ENCODE data around the gene ARHGEF10L. TPM values are rescaled to one million over a fixed set of nuclear protein-coding genes. Genes with fewer than 3 reads are reported as not detected.

ARHGEF10L gene
- total RNA-seq, 6 experiments from 2014 or later: 11.1 to 29.0 (median 26.7) TPM

GRCh38 chr1:17585266-17585987, 45.9 kb downstream of the ARHGEF10L start:
- Mint-ChIP-seq H3K4me1 (ENCODE audit: low read depth) (peaks cover 53% of the 10 kb centered on the region), H3K4me3 (no peak overlapping the region), H3K27ac (peak overlapping the region; percentile 95), H3K9me3 (no peaks in the 10 kb centered on the region), H3K36me3 (ENCODE audit: low read depth) (peaks cover 9% of the 10 kb centered on the region; the same call in 1 of the 2 replicates), H3K27me3 (ENCODE audit: insufficient read depth) (peaks cover 3% of the 10 kb centered on the region)
- TF ChIP-seq, protein P1, sequence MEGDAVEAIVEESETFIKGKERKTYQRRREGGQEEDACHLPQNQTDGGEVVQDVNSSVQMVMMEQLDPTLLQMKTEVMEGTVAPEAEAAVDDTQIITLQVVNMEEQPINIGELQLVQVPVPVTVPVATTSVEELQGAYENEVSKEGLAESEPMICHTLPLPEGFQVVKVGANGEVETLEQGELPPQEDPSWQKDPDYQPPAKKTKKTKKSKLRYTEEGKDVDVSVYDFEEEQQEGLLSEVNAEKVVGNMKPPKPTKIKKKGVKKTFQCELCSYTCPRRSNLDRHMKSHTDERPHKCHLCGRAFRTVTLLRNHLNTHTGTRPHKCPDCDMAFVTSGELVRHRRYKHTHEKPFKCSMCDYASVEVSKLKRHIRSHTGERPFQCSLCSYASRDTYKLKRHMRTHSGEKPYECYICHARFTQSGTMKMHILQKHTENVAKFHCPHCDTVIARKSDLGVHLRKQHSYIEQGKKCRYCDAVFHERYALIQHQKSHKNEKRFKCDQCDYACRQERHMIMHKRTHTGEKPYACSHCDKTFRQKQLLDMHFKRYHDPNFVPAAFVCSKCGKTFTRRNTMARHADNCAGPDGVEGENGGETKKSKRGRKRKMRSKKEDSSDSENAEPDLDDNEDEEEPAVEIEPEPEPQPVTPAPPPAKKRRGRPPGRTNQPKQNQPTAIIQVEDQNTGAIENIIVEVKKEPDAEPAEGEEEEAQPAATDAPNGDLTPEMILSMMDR (IDR thresholded peaks at IDR 0.05): no peak
- DNase-seq: no peak

DNA sequence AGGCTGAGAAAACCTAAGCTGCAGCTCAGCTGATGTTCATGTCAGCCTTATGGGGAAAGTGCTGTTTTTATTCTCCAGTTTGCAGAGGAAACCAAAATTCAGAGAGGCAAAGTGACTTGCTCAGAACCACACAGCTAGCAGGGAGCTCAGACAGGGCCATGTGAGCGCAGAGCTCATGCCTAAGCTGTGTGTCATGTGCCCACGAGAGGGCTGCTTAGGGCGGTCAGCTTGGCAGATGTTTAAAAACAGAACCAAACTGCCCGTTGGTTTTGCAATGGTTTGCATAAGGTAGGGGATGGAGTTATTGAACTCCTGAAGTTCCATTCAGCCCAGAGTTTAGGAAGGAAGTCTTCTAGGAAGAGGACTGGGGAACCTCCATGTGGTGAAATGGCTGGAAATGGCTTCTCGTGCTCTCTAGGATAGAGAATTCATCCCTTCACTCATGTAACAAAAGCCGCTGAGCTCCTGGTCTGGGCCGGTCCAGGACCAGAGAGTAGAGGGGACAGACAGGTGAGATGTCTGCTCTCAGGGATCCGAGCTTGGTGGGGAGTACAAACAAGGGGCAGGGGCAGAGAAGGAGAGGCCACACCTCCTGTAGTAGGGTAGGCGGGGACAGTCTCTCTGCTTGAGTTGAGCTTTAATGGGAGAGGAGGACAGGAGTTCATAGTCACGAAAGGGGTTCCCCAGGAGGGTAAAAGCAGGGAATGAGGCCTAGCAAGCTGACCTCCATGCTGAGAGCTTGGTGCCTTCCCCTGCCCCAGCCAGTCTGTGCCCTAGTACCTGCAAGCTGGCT, 46.9 kb downstream of the ARHGEF10L start:
- TF ChIP-seq, protein P1 (IDR thresholded peaks at IDR 0.05): no peak
- DNase-seq: peak; percentile 83
- peaks cover 53% of the 10 kb centered on the region for H3K4me1 Mint-ChIP-seq (ENCODE audit: low read depth)
- peaks cover 9% of the 10 kb centered on the region; the same call in 1 of the 2 replicates for H3K36me3 Mint-ChIP-seq (ENCODE audit: low read depth)
- H3K4me3 Mint-ChIP-seq: peak overlapping the region; percentile 50; the same call in 1 of the 2 replicates
- no peaks in the 10 kb centered on the region for H3K9me3 Mint-ChIP-seq
- peaks cover 3% of the 10 kb centered on the region for H3K27me3 Mint-ChIP-seq (ENCODE audit: insufficient read depth)
- peak overlapping the region; percentile 95 for H3K27ac Mint-ChIP-seq

DNA sequence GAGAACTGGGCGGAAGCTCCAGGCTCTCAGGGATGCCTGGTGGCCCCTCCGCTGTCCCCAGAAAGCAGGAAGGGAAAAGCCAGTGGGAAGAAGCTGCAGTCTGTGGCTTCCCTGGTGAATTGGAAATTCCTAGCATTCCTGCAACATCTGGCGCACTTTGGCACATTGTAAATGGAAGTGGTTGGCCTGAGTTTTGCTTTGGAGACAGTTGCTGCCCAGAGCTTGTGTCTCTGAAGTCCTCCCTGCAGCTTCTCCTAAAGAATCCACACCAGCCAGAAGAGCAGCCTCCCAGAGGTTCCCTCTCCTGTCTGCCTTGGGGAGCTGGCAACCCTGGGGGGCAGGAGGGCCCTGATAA, 48.2 kb downstream of the ARHGEF10L start:
- peak; percentile 72 for DNase-seq

GRCh38 chr1:17588048-17588871, 48.8 kb downstream of the ARHGEF10L start:
- H3K27ac Mint-ChIP-seq: peak overlapping the region; percentile 95
- peaks cover 3% of the 10 kb centered on the region for H3K27me3 Mint-ChIP-seq (ENCODE audit: insufficient read depth)
- H3K36me3 Mint-ChIP-seq (ENCODE audit: low read depth): peaks cover 9% of the 10 kb centered on the region; the same call in 1 of the 2 replicates
- peak; percentile 78 for DNase-seq
- H3K9me3 Mint-ChIP-seq: no peaks in the 10 kb centered on the region
- TF ChIP-seq, protein P1 (IDR thresholded peaks at IDR 0.05): no peak
- peaks cover 47% of the 10 kb centered on the region for H3K4me1 Mint-ChIP-seq (ENCODE audit: low read depth)
- peak overlapping the region; percentile 83 for H3K4me3 Mint-ChIP-seq

More for the DNA sequence above, 48.2 kb downstream of the ARHGEF10L start:
- Mint-ChIP-seq H3K27ac (peak overlapping the region; percentile 95), H3K9me3 (no peaks in the 10 kb centered on the region), H3K4me1 (ENCODE audit: low read depth) (peaks cover 49% of the 10 kb centered on the region), H3K36me3 (ENCODE audit: low read depth) (peaks cover 9% of the 10 kb centered on the region; the same call in 1 of the 2 replicates), H3K27me3 (ENCODE audit: insufficient read depth) (peaks cover 3% of the 10 kb centered on the region), H3K4me3 (peak overlapping the region; percentile 83)
- TF ChIP-seq, protein P1 (IDR thresholded peaks at IDR 0.05): no peak

- Mint-ChIP-seq H3K36me3 (ENCODE audit: low read depth) (peaks cover 9% of the 10 kb centered on the region), H3K27me3 (ENCODE audit: insufficient read depth) (peaks cover 3% of the 10 kb centered on the region), H3K4me1 (ENCODE audit: low read depth) (peaks cover 41% of the 10 kb centered on the region), H3K27ac (no peak overlapping the region), H3K9me3 (no peaks in the 10 kb centered on the region), H3K4me3 (no peak overlapping the region)
- no peak for DNase-seq
- TF ChIP-seq, protein P1 (IDR thresholded peaks at IDR 0.05): no peak
Measured at GRCh38 chr1:17591814-17592430, 52.4 kb downstream of the ARHGEF10L start.

Data from HFFc6 (cell line).